Peyer's patch (tissue), 4 donors: ENCODE measurements around the gene HTR4.

Experiments
- CTCF ChIP-seq, 6 experiments: fragments of 450-650 bp in 4 of 6; fragments of 200-600 bp in 2 of 6; sonication (generic) in 1 of 6; IDR thresholded peaks; one replicate each; pipeline ENCODE4 v1.5.1; 2017 to 2019; ENCODE audit warnings: antibody characterized with exemption in 6 of 6, mild to moderate bottlenecking in 3 of 6, moderate library complexity in 1 of 6
- POLR2A ChIP-seq, 2 donors: fragments of 450-650 bp; IDR thresholded peaks; one replicate each; pipeline ENCODE4 v1.5.1; 2017; ENCODE audit warnings: antibody characterized with exemption in 2 of 2, mild to moderate bottlenecking in 2 of 2, moderate library complexity in 2 of 2

- TF ChIP-seq CTCF (IDR thresholded peaks at IDR 0.05): no peak
- TF ChIP-seq POLR2A (IDR thresholded peaks at IDR 0.05): no peak
Measured at GRCh38 chr5:148635321-148636083, 18.8 kb downstream of the HTR4 start.
